GM19438 (cell line): ENCODE results near the gene KAZN.

ENCODE experiments used
- ATAC-seq: cut with Tn5 transposase; IDR thresholded peaks from one replicate; pipeline ENCODE4 v1.9.1; 2021; ENCODE audit warnings: low read depth; ENCODE audit not compliant: unreplicated experiment

KAZN gene

DNA sequence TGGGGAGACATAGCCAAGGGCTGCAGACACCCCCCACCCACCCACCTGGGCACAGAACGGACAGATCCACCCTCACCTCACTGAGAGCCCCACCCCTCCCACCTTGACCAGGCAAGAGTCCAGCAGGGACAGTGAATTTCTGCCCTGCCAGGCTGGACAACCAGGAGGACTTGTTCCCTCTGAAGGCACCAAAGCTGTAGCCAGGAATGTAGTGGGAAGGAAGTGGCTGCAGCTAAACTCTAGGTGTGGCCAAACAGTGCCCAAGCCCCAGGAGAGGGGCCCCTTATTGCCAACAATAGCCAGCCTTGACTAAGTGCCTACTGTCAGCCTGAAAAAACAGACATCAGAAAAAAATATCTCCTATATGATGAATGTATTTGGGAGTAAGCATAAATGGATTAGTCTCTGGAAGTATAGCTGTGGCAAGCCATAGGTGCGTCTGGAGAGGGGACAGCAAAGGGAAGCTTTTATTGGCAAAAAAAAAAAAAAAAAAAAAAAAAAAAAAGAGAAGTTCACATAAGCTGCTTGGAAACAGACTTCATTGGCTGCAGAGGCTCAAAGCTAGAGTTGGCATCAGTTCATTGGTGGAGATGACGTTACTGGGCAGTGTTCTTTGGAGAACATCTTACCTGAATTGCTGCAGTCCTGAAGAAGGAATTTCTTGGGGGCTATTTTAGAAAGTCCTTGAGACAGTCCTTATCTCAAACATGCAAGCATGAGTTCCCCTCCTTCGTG, 490.9 kb downstream of the KAZN start:
- ATAC-seq = no peak

DNA sequence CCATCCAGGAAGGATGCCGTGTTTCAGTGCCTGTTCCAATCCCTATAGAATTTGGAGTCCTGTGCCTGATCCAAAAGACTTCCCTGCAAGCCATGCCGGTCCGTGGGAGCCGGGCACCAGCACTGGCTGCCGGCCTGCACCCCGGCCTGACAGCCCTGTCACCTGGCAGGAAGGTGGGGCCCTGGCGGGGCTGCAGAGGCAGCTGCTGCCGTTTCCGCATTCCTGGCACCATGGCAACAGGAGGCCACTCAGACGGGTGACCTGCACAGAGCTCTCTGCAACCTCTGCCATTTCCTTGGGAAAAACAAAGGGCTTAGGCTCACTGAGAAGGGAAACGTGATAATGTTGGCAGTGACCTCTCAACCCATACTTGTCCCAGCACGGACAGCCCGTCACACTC, 491.9 kb downstream of the KAZN start:
- no peak for ATAC-seq

DNA sequence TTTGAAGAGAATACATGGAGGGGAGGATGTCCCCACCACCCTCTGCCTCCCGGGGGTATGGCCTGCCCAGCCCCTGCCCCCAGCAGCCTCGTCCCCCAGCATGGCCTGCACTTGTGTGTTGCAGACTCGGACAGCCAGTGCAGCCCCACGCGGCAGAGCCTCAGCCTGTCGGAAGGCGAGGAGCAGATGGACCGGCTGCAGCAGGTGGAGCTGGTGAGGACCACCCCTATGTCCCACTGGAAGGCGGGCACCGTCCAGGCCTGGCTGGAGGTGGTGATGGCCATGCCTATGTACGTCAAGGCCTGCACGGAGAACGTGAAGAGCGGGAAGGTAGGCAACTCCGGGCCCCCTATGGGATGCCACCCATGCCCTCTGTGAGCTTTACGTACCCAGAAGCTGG, 495.6 kb downstream of the KAZN start:
- no peak for ATAC-seq

DNA sequence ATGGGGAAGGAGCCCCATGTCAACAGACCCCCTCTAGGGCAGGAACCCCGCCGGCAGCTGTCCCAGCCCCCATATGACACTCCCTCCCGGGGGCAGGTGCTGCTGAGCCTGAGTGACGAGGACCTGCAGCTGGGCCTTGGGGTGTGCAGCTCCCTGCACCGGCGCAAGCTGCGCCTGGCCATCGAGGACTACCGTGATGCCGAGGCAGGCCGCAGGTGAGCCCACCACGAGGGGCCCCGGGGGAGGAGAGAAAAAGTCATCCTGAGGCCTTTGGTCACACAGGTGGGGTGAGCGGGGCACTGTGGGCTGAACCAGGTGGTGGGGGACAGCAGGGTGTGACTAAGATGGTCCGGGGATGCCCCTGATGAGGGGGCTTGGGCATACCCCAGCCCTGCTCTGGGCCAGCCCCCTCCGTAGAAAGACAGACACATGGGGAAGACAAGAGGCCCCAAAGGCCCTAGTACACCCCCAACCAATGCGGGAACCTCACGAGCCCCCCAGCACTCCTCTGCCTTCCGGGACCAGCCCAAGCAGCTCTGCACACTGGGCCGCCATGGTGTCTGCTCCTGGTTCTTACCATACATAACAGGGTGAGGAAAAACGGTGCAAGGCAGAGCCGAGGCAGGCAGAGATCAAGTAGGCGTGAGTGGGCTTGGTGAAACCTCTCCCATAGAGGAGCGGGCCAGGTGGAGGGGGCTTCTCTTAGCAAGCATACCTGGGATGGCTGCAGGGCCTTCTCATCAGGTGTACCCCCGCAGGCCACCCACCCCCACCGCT, 496.4 kb downstream of the KAZN start:
- ATAC-seq = no peak

DNA sequence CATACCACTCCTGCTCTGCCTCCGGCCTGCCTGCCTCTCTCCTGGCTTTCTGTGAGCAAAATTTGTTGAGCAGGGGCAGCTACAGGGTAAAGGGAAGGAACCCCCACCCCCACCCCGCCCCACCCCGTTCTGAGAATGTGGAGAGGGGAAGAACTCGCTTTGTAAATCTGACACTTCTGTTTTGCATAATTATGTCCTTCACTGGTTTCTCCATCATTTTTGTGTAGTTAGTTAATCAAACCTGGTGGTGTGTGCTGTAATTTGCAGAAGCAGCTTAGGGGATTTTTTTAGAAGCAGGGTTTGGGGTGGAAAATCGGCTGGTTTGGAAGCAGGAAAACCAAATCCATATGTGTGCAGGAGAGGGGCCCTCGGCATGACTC, 497.0 kb downstream of the KAZN start:
- no peak for ATAC-seq

DNA sequence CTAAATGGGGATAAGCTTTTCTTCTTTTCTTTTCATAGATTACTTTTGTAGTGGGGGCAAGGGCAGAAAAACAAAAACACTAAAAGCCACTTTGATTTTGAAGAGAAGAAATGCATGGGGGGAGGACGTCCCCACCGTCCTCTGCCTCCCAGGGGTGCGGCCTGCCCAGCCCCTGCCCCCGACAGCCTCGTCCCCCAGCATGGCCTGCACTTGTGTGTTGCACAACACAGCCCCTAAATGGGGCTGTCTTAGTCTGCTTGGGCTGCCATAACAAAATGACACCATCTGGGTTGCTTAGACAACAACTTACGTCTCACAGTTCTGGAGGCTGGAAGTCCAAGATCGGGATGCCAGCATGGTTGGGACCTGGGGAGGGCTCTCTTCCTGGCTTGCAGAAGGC, 497.8 kb downstream of the KAZN start:
- ATAC-seq = no peak

DNA sequence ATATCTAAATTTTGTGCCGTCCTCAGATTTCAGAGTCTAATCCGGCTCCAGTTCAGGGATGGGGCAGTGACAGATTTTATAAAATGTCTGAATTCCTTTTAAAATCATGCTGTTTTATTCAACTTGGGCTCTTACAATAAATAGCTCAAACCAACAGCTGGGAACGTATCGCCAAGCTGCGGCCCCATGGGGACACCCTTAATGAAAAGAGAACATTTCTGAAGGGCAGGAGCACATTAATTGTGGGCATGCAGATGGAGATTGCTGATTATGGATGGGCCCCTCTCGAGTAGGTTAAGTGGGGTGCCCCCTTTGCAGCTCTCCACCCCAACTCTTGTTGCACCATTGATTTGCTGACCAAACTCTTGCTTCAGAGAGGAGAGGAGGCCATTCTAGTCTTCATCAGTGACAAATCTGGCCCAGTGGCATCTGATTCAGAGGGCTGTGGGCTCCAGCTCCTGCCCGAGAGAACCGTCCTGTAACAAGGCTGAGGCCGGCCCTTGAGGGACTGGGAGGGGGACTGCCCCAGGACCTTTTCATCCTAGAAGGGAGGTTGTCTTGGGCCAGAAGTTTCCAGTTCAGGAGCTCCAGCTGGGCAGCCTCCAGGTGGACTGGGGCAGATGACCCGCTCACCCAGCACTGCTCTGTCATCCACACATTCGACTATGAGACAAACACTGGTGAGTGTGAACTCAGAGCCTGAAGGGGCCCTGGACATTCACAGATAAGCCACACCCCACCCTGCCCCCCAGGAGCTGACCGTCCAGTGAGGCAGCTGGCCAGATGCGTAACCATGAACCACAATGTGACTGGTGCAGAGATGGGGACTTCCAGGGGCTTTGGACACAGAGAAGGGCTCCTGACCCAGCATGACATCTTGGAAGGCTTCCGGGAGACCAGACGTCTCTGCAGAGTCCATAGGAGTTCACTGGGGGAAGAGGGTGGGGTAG, 500.0 kb downstream of the KAZN start:
- ATAC-seq = no peak

DNA sequence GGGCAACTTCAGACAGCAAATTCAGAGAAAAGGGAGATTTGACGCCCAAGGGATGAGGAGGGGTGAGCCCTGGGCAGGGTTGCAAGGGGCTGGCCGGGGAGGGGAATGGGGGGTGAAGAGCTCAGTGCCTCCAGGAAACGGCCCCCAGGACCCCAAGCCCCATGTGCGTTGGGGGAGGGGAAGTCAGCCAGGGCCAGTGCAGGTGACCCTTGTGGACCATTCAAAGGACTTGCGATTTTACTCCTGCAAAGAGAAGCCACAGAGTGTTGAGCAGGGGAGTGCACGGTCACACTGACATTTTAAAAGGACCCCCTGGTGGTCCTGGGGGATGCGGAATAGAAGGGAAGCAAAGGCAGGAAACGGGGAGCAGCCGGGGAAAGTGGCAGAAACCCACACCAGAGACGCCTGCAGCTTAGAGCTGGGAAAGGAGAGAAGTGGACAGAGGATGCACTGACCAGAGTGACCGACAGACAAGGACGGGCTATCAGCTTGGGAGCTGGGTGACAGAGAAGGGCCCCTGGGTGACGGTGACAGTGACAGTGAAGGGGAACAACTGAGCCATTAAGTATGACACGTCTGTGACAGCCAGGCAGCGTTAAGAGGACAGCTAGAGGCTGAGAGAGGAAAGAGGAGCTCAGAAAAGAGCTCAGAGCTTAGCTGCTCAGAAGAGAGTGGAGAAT, 501.1 kb downstream of the KAZN start:
- no peak for ATAC-seq

DNA sequence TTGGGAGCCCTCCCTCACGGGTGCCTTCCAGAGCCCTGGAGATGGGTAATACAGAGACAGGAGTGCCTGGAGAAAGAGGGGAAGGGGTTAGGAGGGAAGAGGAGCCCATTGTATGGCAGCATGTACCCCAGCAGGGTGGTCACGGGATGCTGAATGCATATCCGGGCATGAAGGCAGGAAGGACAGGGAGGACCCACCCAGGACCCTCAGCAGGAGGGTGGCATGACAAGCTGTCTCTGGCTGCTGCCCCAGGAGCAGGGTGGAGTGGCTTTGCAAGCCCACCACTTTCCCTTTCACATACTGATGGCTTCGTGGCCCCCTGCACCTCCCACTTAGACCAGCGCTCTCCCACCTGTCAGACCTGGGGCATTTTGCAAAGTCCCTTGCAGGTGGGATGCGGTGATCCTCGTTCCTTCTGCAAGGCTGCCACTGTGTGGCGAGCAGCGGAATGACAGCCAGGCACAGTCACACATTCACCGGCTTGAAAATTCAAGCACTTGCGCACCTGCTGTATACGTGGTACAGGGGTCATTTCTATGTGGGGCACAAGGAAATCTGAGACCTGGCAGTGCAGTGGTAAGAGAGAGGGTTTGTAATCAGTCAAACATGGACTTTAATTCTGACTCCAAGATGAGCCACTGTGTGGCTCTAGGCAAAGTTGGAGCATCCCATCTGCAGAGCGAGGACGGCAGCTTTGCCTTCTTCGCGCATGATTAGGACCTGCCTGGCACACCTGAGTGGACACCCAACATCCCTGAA, 501.8 kb downstream of the KAZN start:
- ATAC-seq = no peak

DNA sequence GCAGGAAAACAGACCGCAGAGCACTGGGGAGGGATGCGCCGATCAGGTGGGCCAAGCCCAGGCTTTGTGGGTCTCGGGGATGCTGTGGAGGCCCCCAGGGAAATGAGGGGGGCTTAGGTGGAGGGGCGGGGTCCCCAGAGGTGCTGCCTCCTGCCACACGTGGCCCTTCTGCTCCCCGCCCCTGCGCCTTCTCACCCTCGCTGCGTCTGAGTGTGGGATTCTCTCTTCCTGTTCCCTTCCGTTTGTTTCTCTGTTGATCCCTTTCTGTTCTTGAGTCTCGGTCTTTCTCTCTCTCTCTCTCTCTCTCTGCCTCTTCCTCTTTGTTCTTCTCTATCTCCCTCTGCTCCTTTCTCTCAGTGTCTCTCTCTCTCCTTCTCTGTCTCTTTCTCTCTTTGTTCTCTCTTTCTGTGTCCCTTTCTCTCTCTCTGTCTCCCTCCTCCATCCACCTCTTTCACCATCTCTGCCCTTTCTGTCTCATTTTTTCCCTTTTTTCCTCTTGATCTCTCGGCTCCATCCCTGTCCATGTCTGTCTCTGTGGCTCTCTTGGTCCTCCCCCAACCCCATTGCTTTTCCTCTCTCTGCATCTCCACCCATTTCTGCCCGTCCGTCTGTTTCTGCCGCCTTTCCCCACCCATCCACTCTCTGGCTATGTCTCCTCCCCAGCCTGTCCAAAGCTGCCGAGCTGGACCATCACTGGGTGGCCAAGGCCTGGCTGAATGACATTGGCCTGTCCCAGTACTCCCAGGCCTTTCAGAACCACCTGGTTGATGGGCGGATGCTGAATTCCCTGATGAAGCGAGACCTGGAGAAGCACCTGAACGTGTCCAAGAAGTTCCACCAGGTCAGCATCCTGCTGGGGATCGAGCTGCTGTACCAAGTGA, 502.6 kb downstream of the KAZN start:
- no peak for ATAC-seq

DNA sequence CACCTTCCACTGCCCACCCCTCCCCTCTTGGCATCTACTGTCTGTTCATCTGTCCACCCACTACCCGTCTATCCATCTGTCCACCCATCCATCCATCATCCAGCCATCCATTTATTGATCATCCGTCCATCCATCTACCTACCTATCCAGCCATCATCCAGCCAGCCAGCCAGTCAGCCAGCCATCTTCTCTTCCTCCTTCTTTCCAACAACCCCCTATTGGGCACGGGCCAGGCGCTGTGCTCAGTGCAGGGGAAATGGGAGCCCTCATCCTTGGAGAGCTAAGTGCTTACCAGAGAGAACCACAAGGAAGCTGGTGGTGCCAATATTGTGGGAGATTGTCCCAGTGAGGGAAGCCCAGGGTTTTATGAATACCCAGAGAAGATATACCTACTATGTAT, 503.3 kb downstream of the KAZN start:
- no peak for ATAC-seq

DNA sequence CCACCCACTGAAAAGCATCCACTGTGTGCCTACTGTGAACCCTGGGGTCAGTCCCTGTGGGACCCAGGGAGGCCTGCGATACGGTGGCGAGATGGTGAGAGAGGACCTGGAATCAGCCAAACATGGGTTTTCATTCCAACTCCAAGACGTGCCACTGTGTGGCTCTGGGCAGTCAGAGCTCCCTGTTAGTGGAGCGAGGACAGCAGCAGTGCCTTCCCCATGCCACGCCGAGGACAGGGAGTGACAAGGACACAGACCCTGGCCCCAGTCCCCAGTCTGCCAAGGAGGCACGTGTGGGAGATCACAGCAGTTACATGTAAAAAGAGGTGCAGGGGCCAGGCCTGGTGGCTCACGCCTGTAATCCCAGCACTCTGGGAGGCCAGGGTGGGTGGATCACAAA, 504.2 kb downstream of the KAZN start:
- no peak for ATAC-seq

DNA sequence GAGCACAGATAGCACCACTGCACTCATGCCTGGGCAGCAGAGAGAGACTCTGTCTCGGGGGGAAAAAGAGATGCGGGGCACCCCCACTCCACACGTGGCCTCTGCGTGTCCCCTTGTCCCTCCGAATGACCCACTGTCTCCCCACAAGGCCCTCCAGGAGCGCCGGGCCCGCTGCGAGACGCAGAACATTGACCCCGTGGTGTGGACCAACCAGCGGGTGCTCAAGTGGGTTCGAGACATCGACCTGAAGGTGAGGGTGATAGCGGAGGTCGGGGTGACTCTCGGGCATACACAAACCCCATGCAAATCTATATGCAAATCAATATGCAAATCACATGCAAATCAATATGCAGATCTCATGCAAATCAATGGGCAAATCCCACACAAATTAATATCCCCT, 504.7 kb downstream of the KAZN start:
- no peak for ATAC-seq

DNA sequence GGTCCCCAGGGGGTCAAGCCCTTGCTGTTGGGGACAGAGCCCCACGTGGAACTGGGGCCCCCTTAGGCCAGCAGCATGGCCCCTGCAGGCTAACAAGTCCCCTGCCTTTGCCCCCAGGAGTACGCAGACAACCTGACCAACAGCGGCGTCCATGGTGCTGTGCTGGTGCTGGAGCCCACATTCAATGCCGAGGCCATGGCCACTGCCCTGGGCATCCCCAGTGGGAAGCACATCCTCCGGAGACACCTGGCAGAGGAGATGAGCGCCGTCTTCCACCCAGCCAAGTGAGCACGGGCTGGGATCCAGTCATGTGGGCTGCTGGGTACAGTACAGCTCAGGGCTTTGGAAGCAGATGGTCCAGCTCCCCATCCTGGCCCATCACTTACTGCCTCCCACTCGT, 505.4 kb downstream of the KAZN start:
- no peak for ATAC-seq

DNA sequence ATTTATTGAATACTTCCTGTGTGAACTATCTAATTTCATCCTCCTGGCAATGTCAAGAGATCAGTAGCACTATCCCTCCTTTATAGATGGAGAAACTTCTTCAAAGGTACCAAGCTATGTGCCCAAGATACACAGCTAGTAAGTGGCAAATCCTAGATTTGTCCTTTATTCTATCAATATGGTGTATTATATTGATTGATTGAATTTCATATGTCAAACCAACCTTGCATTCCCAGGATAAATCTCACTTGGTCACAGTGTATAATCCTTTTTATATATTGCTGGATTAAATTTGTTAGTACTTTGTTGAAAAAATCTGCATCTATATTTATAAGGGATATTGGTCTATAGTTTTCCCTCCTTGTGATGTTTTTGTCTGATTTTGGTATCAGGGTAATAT, 506.3 kb downstream of the KAZN start:
- no peak for ATAC-seq

DNA sequence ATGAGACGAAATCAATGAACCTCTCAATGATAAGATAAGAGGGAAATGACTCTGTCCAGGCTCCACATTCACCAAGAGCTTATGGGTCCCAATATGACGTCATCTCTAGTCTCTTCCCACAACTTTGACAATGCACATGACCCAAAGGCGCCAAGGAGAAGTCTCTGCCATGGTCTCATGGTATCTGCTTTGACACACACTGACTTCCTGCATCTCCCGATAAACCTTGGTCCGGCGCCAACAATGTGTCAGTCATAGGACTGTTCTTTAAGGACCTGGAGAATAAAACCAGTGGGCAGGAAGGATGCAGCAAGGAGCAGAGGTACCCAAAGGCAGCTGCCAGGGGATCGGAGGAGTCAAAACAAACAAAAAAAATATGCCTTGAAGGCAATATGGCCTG, 508.1 kb downstream of the KAZN start:
- ATAC-seq = no peak

DNA sequence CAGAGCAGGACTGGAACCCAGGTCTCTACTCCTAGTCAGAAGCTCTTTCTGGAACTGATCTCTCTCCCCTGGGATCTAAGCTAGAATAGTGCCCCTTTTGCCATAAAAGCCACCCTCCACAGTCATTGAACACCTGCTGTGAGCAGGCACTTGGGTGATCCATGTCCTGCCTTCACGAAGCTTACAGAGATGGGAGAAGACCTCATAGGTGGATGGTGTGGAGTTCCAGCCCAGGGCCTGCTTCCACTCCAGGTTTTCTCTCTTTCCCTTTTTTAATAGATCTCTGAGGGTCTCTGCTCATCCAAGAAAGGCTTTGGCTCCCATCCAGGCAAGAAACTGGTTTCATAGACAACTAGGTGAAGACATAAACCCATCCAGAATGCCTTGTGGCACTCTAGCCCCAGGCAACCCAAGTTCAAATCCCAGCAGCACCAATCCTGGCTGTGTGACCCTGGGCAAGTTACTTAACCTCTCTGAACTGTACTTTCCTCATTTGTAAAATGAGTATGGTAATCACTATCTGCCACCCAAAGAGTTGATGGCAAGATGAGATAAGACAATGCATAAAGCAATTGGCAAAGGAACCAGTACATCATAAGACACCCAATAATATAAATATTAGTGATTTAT, 508.7 kb downstream of the KAZN start:
- no peak for ATAC-seq

DNA sequence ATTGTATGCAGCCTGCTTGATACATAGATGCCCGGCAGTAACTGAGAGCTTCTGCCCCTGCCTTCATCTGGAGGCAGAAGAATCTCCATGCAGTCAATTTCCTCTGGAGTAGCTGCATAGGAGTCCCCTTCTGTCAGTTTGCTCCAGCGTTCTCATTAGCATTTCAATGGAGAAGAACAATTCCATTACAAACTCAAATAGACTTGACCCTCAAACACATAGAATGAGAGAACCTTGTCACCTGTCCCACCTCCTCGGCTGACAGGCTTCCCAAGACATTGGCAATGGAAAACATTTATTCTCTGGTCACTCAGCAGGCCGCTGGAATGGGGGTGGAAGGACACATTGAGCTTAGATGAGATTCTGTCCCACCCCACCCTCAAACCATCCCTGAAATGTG, 509.4 kb downstream of the KAZN start:
- no peak for ATAC-seq
